ENCODE measurements around the gene NXT1. TPM values are rescaled to one million over a fixed set of nuclear protein-coding genes. Genes with fewer than 3 reads are reported as not detected.

The NXT1 gene
- total and polyA plus RNA-seq, 2 of the 4 experiments (the other 2 are of a cell fraction): 23.6 to 25.5 TPM

DNA sequence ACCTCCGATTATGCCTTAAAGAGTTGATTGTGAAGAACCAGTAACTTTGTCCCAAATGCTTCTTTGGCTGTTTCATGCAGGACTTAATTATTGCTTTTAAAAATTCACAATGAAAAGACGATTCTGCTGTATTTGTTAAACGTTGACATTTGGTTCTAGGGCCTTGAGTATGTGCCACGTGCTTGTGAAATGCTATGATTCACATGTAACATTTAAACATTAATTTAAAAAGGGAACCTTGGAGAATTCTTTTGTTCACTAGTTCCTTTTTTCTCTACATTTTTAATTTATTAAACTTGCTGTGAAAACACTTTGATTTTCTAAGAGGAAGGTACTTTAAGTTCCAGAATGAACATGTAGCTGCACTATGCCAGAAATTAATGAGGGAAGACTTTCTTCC, 20.9 kb downstream of the NXT1 start:
- no CpG with 5 or more reads among the region's 4 CpGs for WGBS, 2 experiments (ENCODE audit: extremely low coverage in 2 of 2, insufficient read length in 1 of 2)
- Histone ChIP-seq H3K4ac (ENCODE audit: low read depth, low read length) (no peak overlapping the region), H3K56ac (ENCODE audit: extremely low read depth, insufficient read depth, low read length) (no peak overlapping the region), H3K4me1 (ENCODE audit: control insufficient read depth, insufficient read depth, low read length) (peaks cover 3% of the 10 kb centered on the region), H2AK9ac (replicated peaks; ENCODE audit: low read depth, low read length, poor library complexity) (no peak overlapping the region), H3K4me2 (ENCODE audit: low read depth, low read length) (no peak overlapping the region), H2AFZ (replicated peaks; ENCODE audit: low read length, poor library complexity) (no peak overlapping the region), H3K36me3 (ENCODE audit: control insufficient read depth, insufficient read depth, low read length) (peaks cover 43% of the 10 kb centered on the region), H4K8ac (ENCODE audit: low read depth in 2 of 2, low read length in 2 of 2) (no peak overlapping the region), H3K9me1 (ENCODE audit: insufficient read depth, low read length) (peaks cover 6% of the 10 kb centered on the region), H3K23ac (ENCODE audit: low read depth, low read length) (no peak overlapping the region), H3K4me3 (ENCODE audit: insufficient read depth, low read depth, low read length) (no peak overlapping the region), H2BK120ac (ENCODE audit: low read depth, low read length) (no peak overlapping the region), H3K18ac (ENCODE audit: low read depth, low read length) (no peak overlapping the region), H2BK5ac (ENCODE audit: low read depth, low read length, poor library complexity, severe bottlenecking) (no peak overlapping the region), H3K27me3 (ENCODE audit: control insufficient read depth, insufficient read depth, low read length) (no peaks in the 10 kb centered on the region), H2BK20ac (ENCODE audit: low read depth, low read length) (no peak overlapping the region), H4K5ac (ENCODE audit: low read depth, low read length) (no peak overlapping the region), H4K20me1 (ENCODE audit: insufficient read depth, low read length) (peaks cover 23% of the 10 kb centered on the region; the same call in 1 of the 2 replicates), H3K27ac (ENCODE audit: insufficient read depth, low read length) (no peak overlapping the region), H4K91ac (ENCODE audit: insufficient read depth, low read depth, low read length) (no peak overlapping the region), H3K9me3 (ENCODE audit: control insufficient read depth, insufficient read depth, low read length) (no peaks in the 10 kb centered on the region), H3K14ac (replicated peaks; ENCODE audit: low read depth, low read length) (no peak overlapping the region), H3K9ac (ENCODE audit: low read depth, low read length) (no peak overlapping the region), H3K79me1 (ENCODE audit: low read depth in 1 of 2, low read length in 2 of 2) (peaks cover 31 to 59% of the 10 kb centered on the region in 2 experiments), H2AK5ac (ENCODE audit: low read depth, low read length) (no peak overlapping the region), H2BK15ac (ENCODE audit: low read depth, low read length) (no peak overlapping the region)
- dilution Hi-C loops (cut with HindIII; ENCODE audit: low sequenced_read_pairs, unreplicated experiment) (no loop called here), intact Hi-C loops (cut with micrococcal nuclease) (no loop called here), in situ Hi-C loops (cut with MboI; ENCODE audit: low sequenced_read_pairs) (no loop called here)
- DNase-seq (no peak), ATAC-seq (ENCODE audit: low read depth) (peak; percentile 19; the same call in 1 of the 2 replicates)
- CTCF ChIA-PET: no interaction called here
- no TSS peak for BruUV-seq (replicated peaks)
- POLR2A ChIA-PET (ENCODE audit: unreplicated experiment): no interaction called here
- TF ChIP-seq RAD21 (IDR thresholded peaks at IDR 0.05; ENCODE audit: low read length): no peak
- TF ChIP-seq, protein P1, sequence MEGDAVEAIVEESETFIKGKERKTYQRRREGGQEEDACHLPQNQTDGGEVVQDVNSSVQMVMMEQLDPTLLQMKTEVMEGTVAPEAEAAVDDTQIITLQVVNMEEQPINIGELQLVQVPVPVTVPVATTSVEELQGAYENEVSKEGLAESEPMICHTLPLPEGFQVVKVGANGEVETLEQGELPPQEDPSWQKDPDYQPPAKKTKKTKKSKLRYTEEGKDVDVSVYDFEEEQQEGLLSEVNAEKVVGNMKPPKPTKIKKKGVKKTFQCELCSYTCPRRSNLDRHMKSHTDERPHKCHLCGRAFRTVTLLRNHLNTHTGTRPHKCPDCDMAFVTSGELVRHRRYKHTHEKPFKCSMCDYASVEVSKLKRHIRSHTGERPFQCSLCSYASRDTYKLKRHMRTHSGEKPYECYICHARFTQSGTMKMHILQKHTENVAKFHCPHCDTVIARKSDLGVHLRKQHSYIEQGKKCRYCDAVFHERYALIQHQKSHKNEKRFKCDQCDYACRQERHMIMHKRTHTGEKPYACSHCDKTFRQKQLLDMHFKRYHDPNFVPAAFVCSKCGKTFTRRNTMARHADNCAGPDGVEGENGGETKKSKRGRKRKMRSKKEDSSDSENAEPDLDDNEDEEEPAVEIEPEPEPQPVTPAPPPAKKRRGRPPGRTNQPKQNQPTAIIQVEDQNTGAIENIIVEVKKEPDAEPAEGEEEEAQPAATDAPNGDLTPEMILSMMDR (conservative IDR thresholded peaks at IDR 0.05; ENCODE audit: low read depth, low read length): no peak
- no peak for TF ChIP-seq RCOR1 (IDR thresholded peaks at IDR 0.05; ENCODE audit: insufficient replicate concordance, low read length)
- TF ChIP-seq POLR2A (IDR thresholded peaks at IDR 0.05; ENCODE audit: low read depth, low read length): no peak; the same call in 1 of the 2 replicates
- TF ChIP-seq CHD1 (IDR thresholded peaks at IDR 0.05; ENCODE audit: low read depth, low read length): no peak
- no peak for TF ChIP-seq FOS (IDR thresholded peaks at IDR 0.05; ENCODE audit: low read depth, low read length)
- TF ChIP-seq CEBPB (IDR thresholded peaks at IDR 0.05; ENCODE audit: low read depth, low read length): no peak
- no peak for TF ChIP-seq BHLHE40 (IDR thresholded peaks at IDR 0.05; ENCODE audit: low read depth, low read length)
- no peak for TF ChIP-seq SMC3 (IDR thresholded peaks at IDR 0.05; ENCODE audit: low read depth, low read length)

Measured in IMR-90 (cell line).